GM18508 (cell line): ENCODE measurements around the gene PRKN.
A peak's percentile ranks its signal among the peaks of the same experiment; 100 is the strongest.

ENCODE experiments used
- ATAC-seq: cut with Tn5 transposase; IDR thresholded peaks from one replicate; pipeline ENCODE4 v1.9.1; 2021; ENCODE audit warnings: moderate number of reproducible peaks; ENCODE audit not compliant: insufficient read depth, unreplicated experiment

PRKN gene

DNA sequence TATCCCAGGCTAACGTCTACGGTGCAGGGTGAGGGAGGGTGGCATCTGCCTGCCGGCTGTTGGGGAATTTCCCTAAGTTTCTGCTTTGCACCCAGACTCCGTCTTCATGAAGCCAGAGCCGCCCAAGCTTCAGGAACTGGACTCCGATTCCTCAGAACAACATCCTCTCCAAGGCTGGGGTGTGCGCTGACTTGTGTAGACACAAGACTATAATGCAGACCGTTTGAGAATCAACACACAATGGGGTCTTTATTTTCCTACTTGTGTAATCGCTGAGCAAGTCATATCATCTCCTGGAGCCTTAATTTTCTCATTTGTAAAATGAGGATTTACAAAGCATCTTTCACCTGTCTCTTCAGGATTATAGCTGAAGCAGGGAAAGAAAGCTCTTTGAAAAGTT is 1293.2 kb downstream of the PRKN start:
- no peak for ATAC-seq

DNA sequence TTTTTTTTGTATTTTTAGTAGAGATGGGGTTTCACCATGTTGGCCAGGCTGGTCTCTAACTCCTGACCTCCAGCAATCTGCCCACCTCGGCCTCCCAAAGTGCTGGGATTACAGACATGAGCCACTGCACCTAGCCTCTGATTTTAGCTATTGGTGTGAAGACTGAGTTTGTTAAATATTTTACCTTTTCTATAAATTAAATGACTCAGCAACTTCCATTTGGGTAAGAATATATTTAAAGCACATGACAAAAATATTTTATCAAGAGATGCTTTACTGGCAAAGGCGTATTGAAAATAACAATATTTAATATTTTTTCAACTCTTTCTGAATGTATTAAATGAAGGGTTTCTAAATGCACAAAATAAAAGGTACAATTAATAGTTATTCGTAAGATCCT is 1295.0 kb downstream of the PRKN start:
- no peak for ATAC-seq

DNA sequence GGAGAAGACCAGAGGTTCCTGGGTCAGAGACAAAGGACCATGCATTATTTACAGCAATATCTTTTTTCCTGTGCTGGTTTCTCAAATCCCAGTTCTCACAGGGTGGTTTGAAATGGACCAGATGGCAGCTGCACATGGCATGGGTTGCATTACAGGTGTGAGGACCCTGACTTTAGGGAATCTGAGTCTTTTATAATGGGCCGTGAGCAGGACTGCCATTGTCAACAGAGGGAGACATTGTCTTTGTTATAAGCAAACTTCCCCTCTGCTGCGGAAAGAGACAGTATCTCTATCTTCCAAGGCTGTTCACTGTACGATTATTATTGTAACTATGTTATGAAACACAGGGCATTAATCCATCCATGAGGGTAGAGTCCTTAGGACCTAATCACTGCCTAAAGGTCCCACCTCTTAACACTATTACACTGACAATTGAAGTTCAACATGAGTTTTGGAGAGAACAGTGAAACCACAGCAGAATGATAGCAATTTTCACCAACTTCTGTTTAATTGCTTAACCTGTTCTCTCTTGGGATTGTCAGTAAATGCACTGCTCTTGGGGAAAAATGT is 1297.6 kb downstream of the PRKN start:
- no peak for ATAC-seq

- ATAC-seq, result no peak
These were observed 1303.1 kb downstream of the PRKN start for GRCh38 chr6:161424421-161424820.

DNA sequence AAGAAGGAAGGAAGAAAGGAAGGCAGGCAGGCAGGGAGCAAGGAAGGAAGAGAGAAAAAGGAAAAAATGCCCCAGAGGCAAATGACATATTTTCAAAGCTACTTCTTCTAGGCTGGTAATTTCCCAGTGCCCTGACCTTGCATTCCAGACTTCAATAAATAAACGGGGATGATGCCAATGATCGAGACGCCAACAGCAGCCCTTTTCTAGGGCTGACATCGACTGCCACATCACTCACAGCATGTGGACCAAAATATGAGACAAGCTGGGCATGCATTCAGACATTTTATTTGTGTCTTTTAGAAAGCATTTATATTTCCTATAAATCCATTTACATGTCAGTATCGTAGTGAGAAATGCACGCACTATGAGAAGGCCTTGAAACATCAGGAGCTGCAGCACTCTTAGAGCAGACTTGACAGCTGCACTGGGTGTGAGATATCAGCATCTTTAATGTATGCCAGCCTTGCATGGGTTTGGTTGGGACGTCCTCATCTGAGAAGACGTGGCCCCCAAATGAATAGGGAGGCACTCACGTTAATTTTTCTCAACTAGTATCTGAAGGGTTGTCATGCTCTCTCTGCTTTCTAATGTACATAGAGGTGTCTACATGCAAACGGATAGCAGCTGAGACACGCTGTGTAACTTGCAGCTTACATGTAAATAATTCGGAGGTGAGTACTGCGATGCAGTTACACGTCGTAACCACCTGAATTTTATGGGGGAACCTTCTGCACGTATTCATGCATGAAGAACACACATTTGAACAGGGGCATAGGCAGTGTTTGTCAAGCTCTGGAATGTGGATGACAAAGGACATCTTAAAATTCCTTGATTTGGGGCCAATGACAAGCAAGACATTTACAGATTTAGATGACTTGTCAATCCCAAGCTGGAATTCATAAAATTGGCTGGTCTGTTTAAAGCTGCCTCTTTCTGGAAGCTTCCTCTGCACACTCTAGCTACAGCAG is 1304.6 kb downstream of the PRKN start:
- ATAC-seq, result no peak

DNA sequence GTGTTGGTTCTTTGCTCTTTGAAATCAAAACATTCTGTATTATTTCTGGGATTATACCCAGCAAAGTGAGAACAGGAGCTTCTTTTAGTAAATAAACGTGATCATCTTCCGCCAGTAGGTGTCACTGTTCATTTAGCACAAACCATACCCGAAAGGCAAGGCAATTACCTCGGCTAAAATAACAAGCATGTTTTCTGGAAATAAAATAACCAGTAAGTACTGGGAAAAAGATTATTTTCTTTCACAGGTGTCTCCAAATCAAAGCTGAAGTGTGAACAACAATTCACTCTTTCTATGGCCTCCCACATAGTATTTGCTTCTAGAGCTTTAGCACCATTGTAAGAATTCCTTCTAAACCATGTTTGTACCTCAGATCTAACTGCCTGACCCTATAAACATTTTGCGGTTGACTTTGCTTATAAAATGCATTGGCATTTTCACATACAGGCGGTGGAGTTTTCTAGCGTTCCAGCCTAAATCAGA is 1309.1 kb downstream of the PRKN start:
- ATAC-seq, result peak; percentile 78

DNA sequence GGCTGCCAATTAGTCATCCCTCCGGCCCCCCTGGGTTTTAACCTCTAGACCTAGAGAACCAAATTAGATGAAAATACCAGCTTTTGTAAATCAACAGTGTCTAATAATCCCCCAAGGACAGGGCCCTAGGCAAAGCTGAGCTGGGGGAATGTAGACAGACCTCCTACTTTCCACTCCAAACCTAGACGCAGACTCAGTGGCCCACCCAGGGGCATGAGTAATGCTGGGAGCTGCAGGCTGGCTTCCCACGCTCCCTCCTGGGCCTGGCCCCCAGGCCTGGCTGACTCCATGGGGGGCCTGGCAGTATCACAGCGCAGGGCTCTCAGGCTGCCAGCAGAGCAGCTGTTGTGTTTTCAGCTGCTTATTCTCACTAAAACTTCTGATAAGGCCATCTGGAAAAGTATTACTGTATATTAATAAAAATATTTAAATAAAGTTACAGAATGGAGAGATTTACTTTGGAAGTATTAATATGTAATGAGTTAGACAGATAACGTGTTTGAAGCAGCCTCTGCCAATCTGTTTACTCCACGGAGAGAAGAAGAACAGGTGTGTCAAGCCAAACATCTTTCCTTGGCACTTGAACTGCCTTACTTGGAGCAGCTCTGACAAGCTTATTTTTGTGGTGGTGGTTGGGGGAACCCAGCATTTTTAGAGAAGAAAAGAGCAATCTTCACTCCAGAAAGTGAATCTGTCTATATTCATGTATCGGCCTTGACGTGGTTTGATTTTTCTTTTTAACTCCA is 1309.7 kb downstream of the PRKN start:
- ATAC-seq, result no peak

GRCh38 chr6:161415302-161415855 is 1312.2 kb downstream of the PRKN start:
- no peak for ATAC-seq

DNA sequence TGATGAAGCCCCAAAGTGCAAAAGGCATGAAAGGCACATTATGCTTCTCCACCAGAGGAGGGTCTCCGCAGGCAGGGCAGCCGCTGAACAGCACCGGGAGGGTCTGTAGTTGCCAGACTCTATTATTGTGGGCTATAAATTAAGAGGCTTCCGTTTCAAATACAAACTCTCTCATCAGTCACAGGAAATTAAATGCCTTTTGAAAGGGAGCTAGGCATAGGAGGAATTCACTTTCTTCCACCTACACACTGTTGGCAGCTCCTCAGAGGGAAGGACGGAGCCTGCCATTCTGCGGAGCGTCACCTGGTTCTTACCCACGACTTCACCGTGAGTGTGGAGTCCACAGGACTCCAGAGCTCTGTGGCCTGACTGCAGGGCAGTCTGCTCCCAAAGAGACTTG is 1312.9 kb downstream of the PRKN start:
- ATAC-seq, result no peak

DNA sequence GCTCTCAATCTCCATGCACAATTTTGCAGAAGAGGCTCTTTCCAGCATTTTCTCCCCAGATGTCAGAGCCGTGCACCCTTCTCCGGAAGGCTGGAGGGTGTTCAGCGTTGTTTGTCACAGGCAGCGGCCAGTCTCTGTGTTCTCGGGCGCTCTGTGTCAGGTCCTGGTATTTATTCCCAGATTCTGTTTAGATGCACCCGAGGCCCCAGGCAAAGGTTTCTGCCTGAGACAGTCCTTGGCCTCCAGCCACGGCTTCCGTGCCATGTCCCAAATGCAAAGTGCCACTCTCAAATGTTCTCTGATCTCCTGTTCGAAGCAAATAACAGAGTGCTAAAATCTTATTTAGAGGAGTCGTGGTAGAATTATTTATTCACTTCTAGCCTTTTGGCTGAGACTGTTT is 1313.4 kb downstream of the PRKN start:
- ATAC-seq, result no peak

DNA sequence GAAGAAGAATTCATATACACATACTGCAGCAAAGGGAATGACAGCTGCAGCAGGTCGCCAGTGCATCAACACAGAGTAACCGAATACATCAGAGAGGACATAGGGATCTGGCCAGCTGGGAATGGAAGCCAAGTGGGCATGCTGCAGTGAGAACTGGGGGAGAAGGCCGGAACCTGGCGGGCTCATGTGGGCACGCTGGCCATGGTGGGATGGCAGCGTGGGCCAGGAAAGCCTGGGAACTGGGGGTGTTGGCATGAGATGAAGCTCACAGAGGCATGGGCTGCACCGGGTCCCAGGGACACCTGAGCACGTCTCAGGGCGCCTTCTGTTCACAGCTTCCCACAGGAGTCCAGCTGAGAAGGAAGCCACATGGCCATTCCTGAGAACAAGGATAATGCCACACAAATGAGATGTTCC is 1314.2 kb downstream of the PRKN start:
- no peak for ATAC-seq

DNA sequence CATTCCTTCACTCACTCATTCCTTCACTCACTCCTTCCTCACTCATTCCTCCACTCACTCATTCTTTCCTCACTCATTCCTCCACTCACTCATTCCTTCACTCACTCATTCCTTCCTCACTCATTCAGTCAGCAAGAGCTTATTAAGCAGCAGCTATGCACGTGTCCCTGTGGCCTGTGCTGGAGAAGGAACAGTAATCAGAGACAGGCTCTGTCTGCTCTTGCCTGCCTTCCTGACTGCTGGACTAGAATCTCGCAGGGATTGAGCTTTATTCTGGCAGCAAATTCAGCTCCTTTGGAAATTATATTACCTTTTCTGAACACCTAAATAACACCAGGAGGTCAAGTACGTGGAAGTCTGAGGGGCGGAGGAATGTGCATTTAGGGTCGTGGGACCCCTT is 1314.8 kb downstream of the PRKN start:
- no peak for ATAC-seq

DNA sequence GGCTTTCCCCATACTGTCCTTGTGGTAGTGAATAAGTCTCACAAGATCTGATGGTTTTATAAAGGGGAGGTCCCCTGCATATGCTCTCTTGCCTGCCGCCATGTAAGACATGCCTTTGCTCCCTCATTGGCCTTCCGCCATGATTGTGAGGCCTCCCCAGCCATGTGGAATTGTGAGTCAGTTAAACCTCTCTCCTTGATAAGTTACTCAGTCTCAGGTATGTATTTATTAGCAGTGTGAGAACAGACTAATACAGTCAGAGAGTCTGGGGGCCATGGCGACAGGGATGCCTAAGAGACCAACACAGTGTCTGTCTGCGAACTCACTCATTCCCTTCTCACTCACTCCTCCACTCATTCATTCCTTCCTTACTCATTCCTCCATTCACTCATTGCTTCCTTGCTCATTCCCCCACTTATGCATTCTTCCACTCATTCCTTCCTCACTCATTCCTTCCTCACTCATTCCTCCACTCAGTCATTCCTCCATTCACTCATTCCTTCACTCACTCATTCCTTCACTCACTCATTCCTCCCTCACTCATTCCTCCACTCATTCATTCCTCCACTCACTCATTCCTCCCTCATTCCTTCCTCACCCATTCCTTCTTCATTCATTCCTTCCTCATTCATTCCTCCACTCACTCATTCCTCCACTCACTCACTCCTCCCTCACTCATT is 1316.2 kb downstream of the PRKN start:
- ATAC-seq, result no peak

GRCh38 chr6:161410736-161411135 is 1316.8 kb downstream of the PRKN start:
- no peak for ATAC-seq

- no peak for ATAC-seq
These were observed 1317.5 kb downstream of the PRKN start for GRCh38 chr6:161410076-161410475.

DNA sequence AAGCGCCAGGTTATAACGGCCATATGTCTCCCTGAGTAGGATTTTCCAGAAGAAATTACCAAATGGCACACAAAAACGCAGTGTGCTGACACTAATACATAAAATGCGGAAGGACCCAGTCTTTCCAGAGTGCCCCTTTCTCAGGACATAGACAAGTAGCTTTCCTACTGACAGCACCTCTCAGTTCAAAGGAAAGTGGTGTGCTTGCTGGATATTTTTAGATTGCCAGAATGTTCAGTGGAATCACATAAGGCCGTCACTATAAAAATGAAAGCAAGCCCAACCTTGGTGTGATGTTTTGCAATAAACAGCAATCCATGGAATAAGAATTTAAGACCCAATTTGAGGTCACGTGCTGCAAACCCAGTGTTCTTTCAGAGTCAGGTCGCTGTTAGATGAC is 1318.2 kb downstream of the PRKN start:
- ATAC-seq, result no peak

- ATAC-seq, result no peak
These were observed 1319.5 kb downstream of the PRKN start for GRCh38 chr6:161408041-161408440.

DNA sequence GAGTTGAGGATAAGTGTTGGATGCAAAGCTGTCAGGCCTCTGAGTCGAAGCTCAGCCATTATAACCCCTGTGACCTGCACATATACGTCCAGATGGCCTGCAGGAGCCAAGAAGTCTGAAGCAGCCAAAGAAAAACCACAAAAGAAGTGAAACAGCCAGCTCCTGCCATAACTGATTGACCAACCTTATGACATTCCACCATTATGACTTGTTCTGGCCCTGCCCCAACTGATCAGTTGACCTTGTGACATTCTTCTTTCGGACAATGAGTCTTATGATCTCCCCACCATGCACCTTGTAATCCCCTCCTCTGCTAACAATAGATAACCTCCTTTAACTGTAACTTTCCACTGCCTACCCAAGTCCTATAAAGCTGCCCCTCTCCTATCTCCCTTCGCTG is 1320.0 kb downstream of the PRKN start:
- ATAC-seq, result no peak

DNA sequence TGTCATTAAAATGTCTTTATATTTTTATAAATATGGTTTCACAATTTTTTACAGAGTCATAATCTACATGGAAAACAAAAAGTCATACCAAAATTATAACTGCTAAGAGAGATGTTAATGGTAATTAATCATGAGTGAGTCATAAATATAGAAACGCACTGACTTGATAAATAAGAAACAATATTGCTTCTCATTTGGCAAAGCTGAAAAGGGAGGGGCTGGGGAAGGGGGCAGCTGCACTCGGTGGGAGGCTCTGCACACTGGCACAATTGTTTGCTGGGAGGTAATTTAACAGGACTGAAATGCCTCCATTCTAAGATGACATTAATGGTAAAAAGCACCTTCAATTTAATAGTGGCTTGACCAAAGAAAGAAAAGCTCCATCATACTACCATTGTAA is 1320.5 kb downstream of the PRKN start:
- ATAC-seq, result no peak

DNA sequence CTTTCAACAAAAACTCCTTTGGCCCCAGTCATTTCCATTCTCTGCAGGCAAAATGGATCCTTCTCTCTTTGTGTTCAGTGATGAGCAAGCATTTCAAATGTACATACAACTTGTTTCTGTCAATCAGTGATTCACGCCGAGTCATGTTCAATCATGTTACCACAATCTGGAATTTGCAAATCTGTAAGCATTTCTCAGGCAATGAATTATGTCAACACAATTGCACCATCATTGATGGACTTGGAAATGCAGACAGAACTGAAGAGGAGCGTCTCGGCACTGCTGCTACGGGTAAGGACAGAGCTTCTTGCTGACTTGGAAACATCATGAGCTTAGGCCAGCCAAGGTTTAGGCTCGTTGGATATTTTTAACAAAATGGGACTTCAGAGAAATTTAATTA is 1320.9 kb downstream of the PRKN start:
- no peak for ATAC-seq
